OCI-LY7 (cell line): ENCODE measurements around the gene COCH. TPM values are rescaled to one million over a fixed set of nuclear protein-coding genes. Genes with fewer than 3 reads are reported as not detected.

ENCODE experiments used
- BruUV-seq: library from RNA; stranded (reverse); fragments of 400-500 nt; replicated peaks from 2 replicates; lab custom pipeline; 2021; lab: Mats Ljungman, UMichigan
- CTCF ChIA-PET: fragments of 300-600 bp; sonication (Branson Sonifier 250); formaldehyde crosslinking; loops from one replicate; lab custom pipeline; 2022; ENCODE audit warnings: antibody characterized with exemption; ENCODE audit not compliant: unreplicated experiment; lab: Charles Lee
- POLR2A ChIA-PET: fragments of 300-600 bp; sonication (Branson Sonifier 250); formaldehyde crosslinking; loops from one replicate; lab custom pipeline; 2022; ENCODE audit warnings: antibody characterized with exemption; lab: Charles Lee
- DNase-seq: peaks from one replicate; pipeline ENCODE4 v3.0.0-alpha.2; 2015; ENCODE audit warnings: low spot score
- H2AFZ ChIP-seq: fragments of 200-600 bp; sonication (generic), shearing (Covaris generic); 2 replicates; pipeline ENCODE4 v1.6.1; 2014; ENCODE audit warnings: mild to moderate bottlenecking, antibody characterized with exemption, low read length, moderate library complexity
- H3K27ac ChIP-seq: fragments of 200-600 bp; sonication (generic); 2 replicates; pipeline ENCODE4 v1.5.1; 2014; ENCODE audit warnings: mixed run types, low read depth, mild to moderate bottlenecking, moderate library complexity, low read length, inconsistent platforms; ENCODE audit not compliant: poor library complexity, severe bottlenecking
- H3K36me3 ChIP-seq: fragments of 200-600 bp; sonication (generic); 2 replicates; pipeline ENCODE4 v1.6.1; 2014; ENCODE audit warnings: mild to moderate bottlenecking, antibody characterized with exemption, low read length, moderate library complexity, mixed read lengths; ENCODE audit not compliant: insufficient read depth
- H3K4me1 ChIP-seq: fragments of 200-600 bp; sonication (generic); 2 replicates; pipeline ENCODE4 v1.5.1; 2014; ENCODE audit warnings: mild to moderate bottlenecking, low read length; ENCODE audit not compliant: insufficient read depth, poor library complexity, severe bottlenecking
- H3K4me2 ChIP-seq: fragments of 200-600 bp; sonication (generic); 2 replicates; pipeline ENCODE4 v1.6.1; 2014; ENCODE audit warnings: mild to moderate bottlenecking, low read length
- H3K4me3 ChIP-seq: fragments of 200-600 bp; sonication (generic); 2 replicates; pipeline ENCODE4 v1.5.1; 2014; ENCODE audit warnings: mild to moderate bottlenecking, low read depth, low read length; ENCODE audit not compliant: poor library complexity, severe bottlenecking
- H3K79me2 ChIP-seq: fragments of 200-600 bp; sonication (generic); 2 replicates; pipeline ENCODE4 v1.6.1; 2016; ENCODE audit warnings: low read depth, mild to moderate bottlenecking, low read length, moderate library complexity, mixed read lengths; ENCODE audit not compliant: insufficient read depth
- H3K9me2 ChIP-seq: fragments of 200-600 bp; sonication (generic); 2 replicates; pipeline ENCODE4 v1.6.1; 2016; ENCODE audit warnings: mild to moderate bottlenecking, low read length, mixed read lengths; ENCODE audit not compliant: insufficient read depth
- H3K9me3 ChIP-seq: fragments of 200-600 bp; sonication (generic); 2 replicates; pipeline ENCODE4 v1.6.1; 2014; ENCODE audit warnings: mild to moderate bottlenecking, mixed run types, low read length, mixed read lengths
- H4K20me1 ChIP-seq: fragments of 200-600 bp; sonication (generic); 2 replicates; pipeline ENCODE4 v1.6.1; 2014; ENCODE audit warnings: mild to moderate bottlenecking, antibody characterized with exemption, low read length, moderate library complexity, mixed read lengths; ENCODE audit not compliant: insufficient read depth
- CTCF ChIP-seq: fragments of 200-600 bp; sonication (generic); conservative IDR thresholded peaks from 2 replicates; pipeline ENCODE4 v1.5.1; 2014; ENCODE audit warnings: mild to moderate bottlenecking, antibody characterized with exemption, low read length, moderate library complexity, mixed read lengths
- EZH2phosphoT487 ChIP-seq: fragments of 200-600 bp; sonication (generic); IDR thresholded peaks from 2 replicates; pipeline ENCODE4 v1.6.1; 2018; ENCODE audit warnings: low read depth, borderline replicate concordance, mild to moderate bottlenecking, mixed run types, antibody characterized with exemption, low read length, moderate library complexity, mixed read lengths
- intact Hi-C: fragments of 100-400 bp; cut with micrococcal nuclease; formaldehyde crosslinking; loops from one replicate; pipeline ENCODE4 v1.10.0; 2022; ENCODE audit not compliant: unreplicated experiment
- total RNA-seq, 2 experiments: library from RNA; depleted of rRNA in 1 of 2; stranded (reverse); fragments of >200 nt in 1 of 2; shearing (Covaris generic) in 1 of 2; gene quantifications; 2 replicates each; pipeline ENCODE4 v1.2.3, GENCODE V29; 2014 to 2022

Gene COCH
- total RNA-seq, 2 experiments from 2014 or later = 18.7 to 19.8 TPM

GRCh38 chr14:30921305-30921704 lies 46.9 kb downstream of the COCH start:
- TF ChIP-seq EZH2phosphoT487 = no peak
- no peak for TF ChIP-seq CTCF
- Histone ChIP-seq H3K36me3 (peaks cover 43% of the 10 kb centered on the region), H3K79me2 (peaks cover 5% of the 10 kb centered on the region; the same call in 1 of the 2 replicates), H3K27ac (peak overlapping the region; percentile 20), H3K4me2 (peak overlapping the region; percentile 50), H3K4me1 (peaks cover 21% of the 10 kb centered on the region), H3K4me3 (peak overlapping the region; percentile 33), H3K9me2 (no peaks in the 10 kb centered on the region), H3K9me3 (no peaks in the 10 kb centered on the region), H2AFZ (no peak overlapping the region; the same call in 1 of the 2 replicates), H4K20me1 (no peaks in the 10 kb centered on the region)
- intact Hi-C loops = no loop called here
- ChIA-PET CTCF (interaction anchor here (0.6 kb wide), 1 partner anchor 23 kb away, joined by 6 read pairs; no protein-coding TSS in a partner anchor), POLR2A (interaction anchor here (2.1 to 3.6 kb wide), 2 partner anchors 12 to 20 kb away, joined by 5 to 25 read pairs; no protein-coding TSS in a partner anchor)
- BruUV-seq = no TSS peak
- DNase-seq = peak; percentile 61

DNA sequence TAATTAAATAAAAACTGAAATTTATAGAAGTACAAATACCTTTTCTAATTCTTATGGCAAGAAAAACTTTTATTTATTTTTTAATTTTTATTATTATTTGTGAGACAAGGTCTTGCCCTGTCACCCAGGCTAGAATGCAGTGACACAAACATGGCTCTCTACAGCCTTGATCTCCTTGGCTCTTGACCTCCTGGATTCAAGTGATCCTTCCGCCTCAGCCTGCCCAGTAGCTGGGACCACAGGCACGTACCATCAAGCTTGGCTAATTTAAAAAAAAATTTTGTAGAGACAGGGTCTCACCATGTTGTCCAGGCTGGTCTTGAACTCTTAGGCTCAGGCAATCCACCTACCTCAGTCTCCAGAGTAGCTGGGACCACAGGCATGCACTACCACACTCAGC lies 47.4 kb downstream of the COCH start:
- ChIA-PET CTCF (no interaction called here), POLR2A (interaction anchor here (0.6 to 3.6 kb wide), 4 partner anchors 12 to 63 kb away, joined by 3 to 25 read pairs (median 4); no protein-coding TSS in a partner anchor)
- Histone ChIP-seq H3K9me2 (no peaks in the 10 kb centered on the region), H3K4me2 (peak overlapping the region; percentile 50; the same call in 1 of the 2 replicates), H3K36me3 (peaks cover 41% of the 10 kb centered on the region), H3K27ac (no peak overlapping the region), H3K9me3 (no peaks in the 10 kb centered on the region), H3K4me3 (no peak overlapping the region), H2AFZ (no peak overlapping the region), H3K4me1 (peaks cover 21% of the 10 kb centered on the region), H4K20me1 (no peaks in the 10 kb centered on the region), H3K79me2 (peaks cover 5% of the 10 kb centered on the region; the same call in 1 of the 2 replicates)
- DNase-seq = no peak
- BruUV-seq = no TSS peak
- intact Hi-C loops = no loop called here
- no peak for TF ChIP-seq CTCF
- no peak for TF ChIP-seq EZH2phosphoT487

- Histone ChIP-seq H4K20me1 (no peaks in the 10 kb centered on the region), H3K27ac (no peak overlapping the region), H2AFZ (no peak overlapping the region), H3K4me1 (peaks cover 18% of the 10 kb centered on the region), H3K4me2 (no peak overlapping the region), H3K79me2 (peaks cover 5% of the 10 kb centered on the region; the same call in 1 of the 2 replicates), H3K9me2 (no peaks in the 10 kb centered on the region), H3K9me3 (no peaks in the 10 kb centered on the region), H3K4me3 (no peak overlapping the region), H3K36me3 (peaks cover 28% of the 10 kb centered on the region)
- intact Hi-C loops = no loop called here
- no peak for TF ChIP-seq CTCF
- no peak for TF ChIP-seq EZH2phosphoT487
- ChIA-PET CTCF (no interaction called here), POLR2A (interaction anchor here (0.7 to 1.8 kb wide), 5 partner anchors 9 to 150 kb away, joined by 4 to 5 read pairs (median 4); no protein-coding TSS in a partner anchor)
- DNase-seq = no peak
- no TSS peak for BruUV-seq
Measured at GRCh38 chr14:30925254-30925653, 50.9 kb downstream of the COCH start.
